GM12892 (cell line): ENCODE measurements around the gene AQP2.

ENCODE experiments used
- DNase-seq: peaks from one replicate; pipeline ENCODE4 v3.0.0; 2011; ENCODE audit not compliant: insufficient read length
- FAIRE-seq: peaks from 2 replicates; lab custom pipeline; 2011; peaks lifted over from hg19 to GRCh38; lab: Jason Lieb, UNC
- POLR2A ChIP-seq: IDR thresholded peaks from 2 replicates; pipeline ENCODE4 v1.6.1; 2011; ENCODE audit warnings: low read depth, low read length, control low read depth
- POLR2AphosphoS5 ChIP-seq: IDR thresholded peaks from 2 replicates; pipeline ENCODE4 v1.6.1; 2011; ENCODE audit warnings: low read depth, low read length, control low read depth
- TAF1 ChIP-seq: IDR thresholded peaks from 2 replicates; pipeline ENCODE4 v1.6.1; 2011; ENCODE audit warnings: low read depth, mild to moderate bottlenecking, control low read depth, low read length, borderline replicate concordance

AQP2 gene

GRCh38 chr12:49932533-49933130 lies 17.9 kb upstream of the AQP2 start:
- TF ChIP-seq POLR2A = no peak
- no peak for TF ChIP-seq TAF1
- DNase-seq (no peak), FAIRE-seq (no peak)

GRCh38 chr12:49933796-49934195 lies 16.7 kb upstream of the AQP2 start:
- no peak for DNase-seq
- FAIRE-seq = no peak
- no peak for TF ChIP-seq POLR2A

GRCh38 chr12:49934505-49934904 lies 16.0 kb upstream of the AQP2 start:
- no peak for TF ChIP-seq POLR2AphosphoS5
- TF ChIP-seq POLR2A = no peak
- TF ChIP-seq TAF1 = no peak
- DNase-seq (no peak), FAIRE-seq (no peak)

GRCh38 chr12:49936925-49937324 lies 13.6 kb upstream of the AQP2 start:
- no peak for FAIRE-seq
- no peak for DNase-seq
- TF ChIP-seq POLR2A (no peak), TAF1 (no peak), POLR2AphosphoS5 (no peak)

- FAIRE-seq = no peak
- DNase-seq = no peak
- TF ChIP-seq TAF1 (no peak), POLR2A (no peak), POLR2AphosphoS5 (no peak)
These were observed 12.8 kb upstream of the AQP2 start for GRCh38 chr12:49937639-49938300.

GRCh38 chr12:49939307-49939706 lies 11.2 kb upstream of the AQP2 start:
- no peak for TF ChIP-seq POLR2A
- TF ChIP-seq POLR2AphosphoS5 = no peak
- no peak for TF ChIP-seq TAF1
- FAIRE-seq = no peak
- DNase-seq = no peak

GRCh38 chr12:49939707-49940106 lies 10.8 kb upstream of the AQP2 start:
- FAIRE-seq (no peak), DNase-seq (no peak)
- no peak for TF ChIP-seq POLR2A
- TF ChIP-seq POLR2AphosphoS5 = no peak
- no peak for TF ChIP-seq TAF1

- no peak for TF ChIP-seq TAF1
- TF ChIP-seq POLR2AphosphoS5 = no peak
- TF ChIP-seq POLR2A = no peak
- FAIRE-seq = no peak
These were observed 8.7 kb upstream of the AQP2 start for GRCh38 chr12:49941556-49942511.

GRCh38 chr12:49942512-49942893 lies 8.0 kb upstream of the AQP2 start:
- TF ChIP-seq POLR2AphosphoS5 (no peak), POLR2A (no peak), TAF1 (no peak)
- no peak for FAIRE-seq
- no peak for DNase-seq

More at GRCh38 chr12:49941556-49942511, 8.7 kb upstream of the AQP2 start:
- no peak for DNase-seq

GRCh38 chr12:49942921-49943624 lies 7.5 kb upstream of the AQP2 start:
- FAIRE-seq (no peak), DNase-seq (no peak)

GRCh38 chr12:49943625-49943960 lies 6.9 kb upstream of the AQP2 start:
- no peak for FAIRE-seq
- no peak for TF ChIP-seq TAF1
- TF ChIP-seq POLR2A = no peak
- no peak for TF ChIP-seq POLR2AphosphoS5
- DNase-seq = no peak

More at GRCh38 chr12:49942921-49943624, 7.5 kb upstream of the AQP2 start:
- TF ChIP-seq POLR2A (no peak), POLR2AphosphoS5 (no peak), TAF1 (no peak)

- TF ChIP-seq POLR2AphosphoS5 = no peak
- no peak for TF ChIP-seq POLR2A
- no peak for TF ChIP-seq TAF1
- DNase-seq (no peak), FAIRE-seq (no peak)
These were observed 6.5 kb upstream of the AQP2 start for GRCh38 chr12:49944046-49944445.
